Suppressor macrophage (primary cell): ENCODE results near the gene TPM1.
"Not testable (repeated sequence)": the region's sequence is repeated elsewhere in the genome, so short reads cannot be mapped to it uniquely, and the experiment has no call there.

Experiments used
- DNase-seq, 4 experiments: peaks; one replicate each; pipeline ENCODE4 v3.0.0-alpha.2; 2020 to 2022

The TPM1 gene

GRCh38 chr15:63075984-63076713, 33.6 kb downstream of the TPM1 start:
- DNase-seq = no peak

GRCh38 chr15:63076714-63077046, 34.1 kb downstream of the TPM1 start:
- DNase-seq = no peak

GRCh38 chr15:63077952-63078351, 35.4 kb downstream of the TPM1 start:
- no peak for DNase-seq

GRCh38 chr15:63079947-63080626, 37.5 kb downstream of the TPM1 start:
- no peak for DNase-seq

GRCh38 chr15:63080634-63081250, 38.2 kb downstream of the TPM1 start:
- no peak for DNase-seq

- DNase-seq = no peak
These were observed 39.8 kb downstream of the TPM1 start for GRCh38 chr15:63082366-63082765.

- no peak for DNase-seq
These were observed 40.5 kb downstream of the TPM1 start for GRCh38 chr15:63083044-63083443.

GRCh38 chr15:63083541-63083940, 41.0 kb downstream of the TPM1 start:
- no peak for DNase-seq

- no peak for DNase-seq
These were observed 42.3 kb downstream of the TPM1 start for GRCh38 chr15:63084806-63085205.

- no peak for DNase-seq
These were observed 42.7 kb downstream of the TPM1 start for GRCh38 chr15:63085289-63085688.

- DNase-seq = no peak
These were observed 43.7 kb downstream of the TPM1 start for GRCh38 chr15:63086271-63086670.

- DNase-seq = no peak
These were observed 44.4 kb downstream of the TPM1 start for GRCh38 chr15:63086947-63087346.

GRCh38 chr15:63088533-63089245, 46.1 kb downstream of the TPM1 start:
- DNase-seq = no peak

- no peak for DNase-seq
These were observed 46.9 kb downstream of the TPM1 start for GRCh38 chr15:63089260-63090043.

- no peak for DNase-seq
These were observed 47.9 kb downstream of the TPM1 start for GRCh38 chr15:63090472-63090871.

GRCh38 chr15:63090887-63091286, 48.3 kb downstream of the TPM1 start:
- no peak for DNase-seq

- DNase-seq = no peak
These were observed 49.3 kb downstream of the TPM1 start for GRCh38 chr15:63091679-63092446.

- DNase-seq = peak; percentile 73 to 87 (median 84)
These were observed 51.1 kb downstream of the TPM1 start for GRCh38 chr15:63093486-63094205.

- DNase-seq = no peak
These were observed 52.0 kb downstream of the TPM1 start for GRCh38 chr15:63094495-63094931.

- DNase-seq = no peak
These were observed 53.6 kb downstream of the TPM1 start for GRCh38 chr15:63096178-63096577.

- DNase-seq = not testable (repeated sequence)
These were observed 56.4 kb downstream of the TPM1 start for GRCh38 chr15:63098901-63099300.
